Loucy (cell line): ENCODE data around the gene ZDHHC21.

Source experiments
- EZH2phosphoT487 ChIP-seq: fragments of 200-600 bp; IDR thresholded peaks from 2 replicates; pipeline ENCODE4 v1.6.1; 2018; ENCODE audit warnings: antibody characterized with exemption, mild to moderate bottlenecking, moderate library complexity, borderline replicate concordance
- TF ChIP-seq, protein P1 (sequence below): fragments of 200-600 bp; sonication (generic); conservative IDR thresholded peaks from 2 replicates; pipeline ENCODE4 v1.5.1; 2014; ENCODE audit warnings: mild to moderate bottlenecking, antibody characterized with exemption, low read length

DNA sequence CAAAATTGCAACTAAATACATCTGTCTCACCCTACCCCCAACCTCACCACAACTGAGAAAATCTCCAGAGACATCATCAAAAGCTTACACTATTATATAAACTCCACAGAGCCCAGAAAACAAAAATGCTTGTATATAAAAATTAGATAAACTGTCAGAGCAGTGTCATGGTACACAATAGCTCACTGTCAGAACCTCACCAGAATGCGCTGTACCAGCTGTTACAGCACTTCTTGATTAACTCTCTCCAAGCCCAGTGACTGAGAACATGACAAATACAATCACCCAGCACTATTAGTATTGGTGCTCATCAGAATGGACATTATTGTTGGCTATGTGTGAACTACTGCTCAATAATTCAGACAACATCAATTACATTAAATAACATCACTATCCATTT, 65.7 kb downstream of the ZDHHC21 start:
- TF ChIP-seq, protein P1, sequence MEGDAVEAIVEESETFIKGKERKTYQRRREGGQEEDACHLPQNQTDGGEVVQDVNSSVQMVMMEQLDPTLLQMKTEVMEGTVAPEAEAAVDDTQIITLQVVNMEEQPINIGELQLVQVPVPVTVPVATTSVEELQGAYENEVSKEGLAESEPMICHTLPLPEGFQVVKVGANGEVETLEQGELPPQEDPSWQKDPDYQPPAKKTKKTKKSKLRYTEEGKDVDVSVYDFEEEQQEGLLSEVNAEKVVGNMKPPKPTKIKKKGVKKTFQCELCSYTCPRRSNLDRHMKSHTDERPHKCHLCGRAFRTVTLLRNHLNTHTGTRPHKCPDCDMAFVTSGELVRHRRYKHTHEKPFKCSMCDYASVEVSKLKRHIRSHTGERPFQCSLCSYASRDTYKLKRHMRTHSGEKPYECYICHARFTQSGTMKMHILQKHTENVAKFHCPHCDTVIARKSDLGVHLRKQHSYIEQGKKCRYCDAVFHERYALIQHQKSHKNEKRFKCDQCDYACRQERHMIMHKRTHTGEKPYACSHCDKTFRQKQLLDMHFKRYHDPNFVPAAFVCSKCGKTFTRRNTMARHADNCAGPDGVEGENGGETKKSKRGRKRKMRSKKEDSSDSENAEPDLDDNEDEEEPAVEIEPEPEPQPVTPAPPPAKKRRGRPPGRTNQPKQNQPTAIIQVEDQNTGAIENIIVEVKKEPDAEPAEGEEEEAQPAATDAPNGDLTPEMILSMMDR, result no peak
- no peak for TF ChIP-seq EZH2phosphoT487
